GM13977 (cell line): ENCODE data around the gene PIH1D1.
"Not testable (repeated sequence)": the region's sequence is repeated elsewhere in the genome, so short reads cannot be mapped to it uniquely, and the experiment has no call there.

Source experiments
- DNase-seq: peaks from one replicate; pipeline ENCODE4 v3.0.0; 2012; ENCODE audit warnings: low spot score
- CTCF ChIP-seq: IDR thresholded peaks from 2 replicates; pipeline ENCODE4 v1.5.1; 2012; ENCODE audit warnings: mild to moderate bottlenecking, control low read depth; ENCODE audit not compliant: insufficient read depth; ENCODE audit errors: extremely low read depth, missing control alignments
- in situ Hi-C: fragments of 300-500 bp; cut with MboI; formaldehyde crosslinking; loops from one replicate; pipeline ENCODE4 v1.12.0; 2022; ENCODE audit warnings: low sequenced_read_pairs, low pct_unique_long_range_greater_than_20kb, mixed read lengths, inconsistent platforms; ENCODE audit not compliant: unreplicated experiment

Gene PIH1D1

GRCh38 chr19:49479975-49480628 is 28.5 kb upstream of the PIH1D1 start:
- TF ChIP-seq CTCF: no peak
- DNase-seq: no peak
- in situ Hi-C loops: no loop called here

- in situ Hi-C loops: no loop called here
- DNase-seq: no peak
- peak; percentile 53 for TF ChIP-seq CTCF
Observed at GRCh38 chr19:49475995-49476880, 24.6 kb upstream of the PIH1D1 start.

GRCh38 chr19:49475191-49475917 is 23.7 kb upstream of the PIH1D1 start:
- no peak for DNase-seq
- TF ChIP-seq CTCF: no peak
- in situ Hi-C loops: no loop called here

GRCh38 chr19:49474542-49474924 is 22.9 kb upstream of the PIH1D1 start:
- no peak for DNase-seq
- in situ Hi-C loops: no loop called here
- TF ChIP-seq CTCF: no peak

- TF ChIP-seq CTCF: peak; percentile 94
- DNase-seq: peak; percentile 93
- in situ Hi-C loops: no loop called here
Observed at GRCh38 chr19:49473868-49474541, 22.4 kb upstream of the PIH1D1 start, which contains the start of gene FLT3LG. TSS of gene FLT3LG (plus strand) at chr19:49474215. CDS start at chr19:49474640, 425 bp downstream.

GRCh38 chr19:49473501-49473867 is 21.9 kb upstream of the PIH1D1 start:
- in situ Hi-C loops, DNase-seq: not testable (repeated sequence)
